ENCODE results near the gene SF1.

The SF1 gene

GRCh38 chr11:64723117-64723906 lies 55.0 kb downstream of the SF1 start, which contains the start of gene NRXN2:
NRXN2 (minus strand) TSS chr11:64723197; CDS start chr11:64713699, 9,498 bp downstream.
- DNase-seq, result peak; percentile 89

DNA sequence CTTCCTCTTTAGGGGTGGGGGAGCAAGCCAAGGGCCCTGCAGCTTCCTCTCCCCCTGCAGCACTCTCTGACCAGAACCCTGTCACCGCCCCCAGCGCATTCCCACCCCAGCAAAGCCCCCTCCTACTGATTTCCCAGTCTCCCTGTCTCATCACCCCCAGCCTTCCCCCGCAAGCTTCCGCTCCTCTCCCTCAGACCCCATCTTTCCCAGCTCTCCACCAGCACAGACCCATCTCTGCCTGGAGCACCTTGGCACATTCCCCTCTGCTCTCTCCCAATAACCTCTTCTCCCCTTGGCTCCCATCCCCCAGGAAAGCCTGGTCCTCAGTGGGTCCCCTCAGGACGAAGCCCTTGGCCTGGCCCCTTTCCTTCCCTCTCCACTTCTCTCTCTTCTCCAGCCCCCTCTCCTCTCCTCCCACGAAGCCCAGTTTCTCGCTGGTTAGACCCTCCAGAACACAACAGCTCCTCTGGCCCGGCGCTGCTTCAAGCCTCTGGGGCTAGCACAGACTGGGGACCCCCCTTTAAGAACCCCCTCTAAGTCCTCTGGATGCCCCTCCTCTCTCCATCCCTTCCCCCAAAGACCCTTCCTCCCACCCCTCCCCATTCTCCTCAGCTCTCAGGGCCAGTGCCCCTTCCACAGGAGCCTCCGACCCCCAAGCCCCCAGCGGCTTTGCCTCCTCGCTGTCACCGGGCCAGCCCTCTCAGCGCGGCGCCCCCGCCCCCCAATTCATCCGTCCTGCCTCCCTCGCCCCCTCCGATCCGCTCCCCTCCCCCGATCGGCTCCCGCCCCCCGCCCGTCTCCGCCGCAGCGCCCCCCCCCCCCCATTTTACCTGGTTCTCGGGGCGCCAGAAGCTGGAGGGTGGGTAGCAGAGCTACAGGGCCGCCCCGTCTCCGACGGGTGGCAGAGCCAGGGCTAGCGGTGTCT lies 55.9 kb downstream of the SF1 start:
- DNase-seq, result no peak

- no peak for DNase-seq
These were observed 57.0 kb downstream of the SF1 start for GRCh38 chr11:64721359-64721699.

- no peak for DNase-seq
These were observed 57.5 kb downstream of the SF1 start for GRCh38 chr11:64720640-64721358.

DNA sequence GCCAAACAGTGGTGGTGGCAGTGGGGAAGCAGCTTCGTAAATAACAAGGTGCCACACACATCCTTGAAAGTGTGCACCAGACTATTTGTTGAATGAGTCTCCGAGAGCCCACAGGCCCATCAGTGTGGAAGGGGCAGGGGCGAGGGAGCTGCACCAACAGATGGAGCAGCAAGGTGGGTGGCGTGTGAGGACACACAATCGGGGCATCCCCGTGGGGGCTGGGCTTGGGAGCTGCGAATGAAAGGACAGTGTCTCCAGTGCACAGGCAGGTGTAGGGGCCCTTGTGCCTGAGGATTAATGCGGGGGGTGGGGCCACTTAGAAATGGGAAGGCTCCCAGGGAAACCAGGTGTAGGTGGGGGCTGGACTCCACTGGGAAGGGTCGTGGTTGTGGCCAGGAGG lies 58.2 kb downstream of the SF1 start:
- DNase-seq, result no peak

DNA sequence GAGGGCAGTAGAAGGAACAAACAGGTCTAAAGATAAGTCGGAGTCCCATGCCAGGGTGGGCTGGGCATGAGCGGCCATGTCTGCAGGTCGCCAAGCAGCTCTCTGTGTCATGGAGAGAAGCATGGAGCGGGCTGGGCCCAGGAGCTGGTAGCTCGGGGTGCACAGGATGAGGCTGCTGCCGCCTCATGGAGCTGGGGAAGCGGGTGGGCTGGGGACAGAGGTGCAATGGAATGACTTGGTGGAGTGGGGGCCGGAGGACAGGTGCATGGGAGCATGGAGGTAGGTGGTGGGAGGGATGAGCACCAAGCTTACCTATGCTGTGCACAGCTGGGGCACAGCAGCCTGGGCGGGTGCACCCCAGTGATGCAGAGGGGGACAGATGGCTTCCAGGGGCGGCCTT lies 58.9 kb downstream of the SF1 start:
- no peak for DNase-seq

DNA sequence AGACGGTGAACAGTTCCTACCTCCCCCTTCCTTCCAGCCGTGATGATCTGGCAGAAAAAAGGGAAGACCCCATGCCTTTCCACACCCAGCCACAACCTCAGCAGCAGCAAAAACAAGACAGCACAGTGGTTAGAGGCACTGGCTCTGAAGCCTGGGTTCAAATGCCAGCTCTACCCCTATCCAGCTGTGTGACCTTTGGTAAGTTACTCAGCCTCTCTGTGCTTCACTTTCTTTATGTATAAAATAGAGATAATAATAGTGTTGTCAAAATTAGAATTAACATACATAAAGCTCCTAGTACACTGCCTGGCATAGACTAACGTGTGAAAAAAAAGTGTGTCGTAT lies 59.6 kb downstream of the SF1 start:
- no peak for DNase-seq

DNA sequence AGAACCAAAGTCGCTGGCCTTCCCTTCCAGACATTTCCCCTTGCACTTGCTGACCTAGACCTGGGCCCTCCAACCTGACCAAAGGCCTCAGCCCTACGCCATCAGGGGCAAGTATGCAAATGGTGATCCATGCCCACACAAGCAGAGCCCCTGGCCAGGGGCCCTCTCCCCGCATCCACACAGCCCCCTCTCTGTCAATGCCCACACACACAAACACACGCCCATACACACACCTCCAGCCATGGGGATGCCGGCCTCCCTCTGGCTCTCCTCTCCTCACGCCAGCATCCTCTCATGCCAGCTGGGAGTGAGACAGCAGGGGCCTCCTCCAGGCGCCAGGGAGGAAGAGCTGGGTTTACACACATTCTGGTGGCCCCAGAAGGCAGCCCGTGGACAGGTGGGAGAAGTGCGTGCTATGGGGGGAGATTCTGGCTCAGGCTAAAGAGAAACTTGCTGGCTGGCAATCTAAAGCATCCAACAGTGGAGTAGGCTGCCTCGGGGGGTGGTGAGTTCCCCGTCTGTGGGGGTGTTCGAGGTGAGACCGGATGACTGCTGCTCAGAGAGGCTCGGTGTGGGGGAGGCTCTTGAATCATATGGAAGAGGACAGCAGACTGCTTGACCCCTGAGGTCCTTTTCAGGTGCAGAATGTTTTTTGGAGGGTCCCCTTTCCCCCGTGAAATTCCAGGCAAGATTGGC lies 60.1 kb downstream of the SF1 start:
- no peak for DNase-seq

DNA sequence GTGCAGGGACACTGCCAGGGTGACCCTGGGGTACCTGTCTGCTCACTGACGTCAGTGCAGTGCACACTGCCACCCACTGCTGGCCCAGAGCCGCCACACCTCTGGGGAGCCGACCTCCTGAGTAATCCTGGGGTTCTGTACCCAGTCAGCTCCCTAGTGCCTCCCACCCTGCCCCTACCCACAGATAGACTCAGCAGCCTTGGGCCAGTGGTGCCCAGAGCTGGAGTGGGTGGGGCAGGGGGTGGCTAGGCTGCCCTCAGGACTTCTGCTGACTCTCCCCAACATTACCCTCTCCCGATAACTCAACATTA lies 61.1 kb downstream of the SF1 start:
- no peak for DNase-seq

DNA sequence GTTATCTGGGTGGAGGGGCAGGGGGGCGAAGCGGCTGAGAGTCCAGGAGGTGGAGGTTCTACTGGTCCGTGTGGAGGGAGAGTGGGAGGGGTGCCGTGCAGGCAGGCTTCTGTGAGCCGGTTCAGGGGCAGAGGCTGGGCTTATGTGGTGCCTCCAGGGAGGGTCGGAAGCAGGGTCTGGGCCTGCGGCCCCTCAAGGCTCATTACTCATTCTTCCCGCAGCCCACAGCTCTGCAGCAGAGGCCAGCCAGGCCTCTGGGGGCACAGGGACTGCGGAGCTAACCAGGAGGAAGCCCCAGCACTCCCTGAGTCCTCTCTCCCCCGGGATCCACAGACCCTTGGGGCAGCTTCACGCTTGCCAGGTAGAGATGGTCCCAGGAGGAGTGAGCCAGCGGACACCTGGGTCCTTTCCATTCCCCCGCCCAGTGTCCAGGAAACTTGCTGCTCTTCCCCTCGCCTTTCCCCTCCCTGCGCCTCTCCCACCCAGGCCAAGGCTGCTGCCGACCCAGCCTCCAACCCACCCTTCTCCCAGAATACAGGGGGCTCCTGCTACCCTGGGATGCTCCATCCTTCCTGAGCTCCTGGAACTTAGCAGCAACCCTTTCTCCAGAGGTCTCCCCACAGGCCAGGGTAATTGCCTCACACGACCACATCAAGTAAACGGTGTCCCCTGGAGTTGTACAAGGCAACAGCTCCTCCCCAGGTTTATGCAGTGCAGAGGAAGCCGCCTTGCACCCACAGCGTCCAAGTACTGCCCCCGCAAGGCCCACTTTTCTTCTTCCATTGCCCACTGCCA lies 61.7 kb downstream of the SF1 start:
- no peak for DNase-seq

DNA sequence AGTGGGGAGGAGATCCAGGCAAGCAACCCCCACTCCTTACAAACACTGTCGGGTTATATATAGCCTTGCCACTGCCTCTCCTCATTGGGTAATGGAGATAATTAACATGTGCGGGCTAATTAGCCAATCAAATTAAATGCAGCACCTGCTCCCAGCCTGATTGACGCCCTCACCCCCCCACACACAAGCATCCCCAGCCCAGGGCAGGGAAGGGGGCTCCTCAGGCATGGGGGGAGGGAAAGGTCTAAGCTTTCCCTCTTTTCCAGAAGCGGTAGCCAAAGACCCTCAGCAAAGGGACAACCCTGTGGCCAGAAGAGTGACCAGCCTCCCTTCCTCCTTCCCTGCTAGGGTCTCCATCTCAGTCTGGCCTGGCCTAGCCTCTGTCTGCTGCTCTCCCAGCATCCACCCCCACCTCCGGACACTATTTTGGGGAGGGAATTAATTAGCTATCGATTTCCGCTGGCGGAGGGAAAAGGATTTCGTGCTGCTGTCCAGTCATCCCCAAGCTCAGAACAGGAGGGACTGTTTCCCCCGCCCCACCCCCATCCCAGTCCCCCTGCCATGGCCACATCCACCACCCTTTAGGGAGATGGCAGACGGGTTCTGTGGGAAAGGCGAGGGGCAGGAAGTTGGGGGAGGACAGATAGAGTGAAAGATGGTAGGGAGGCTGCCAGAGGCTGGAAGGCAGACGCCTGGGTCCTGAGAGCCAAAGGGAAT lies 62.4 kb downstream of the SF1 start:
- DNase-seq, result no peak

DNA sequence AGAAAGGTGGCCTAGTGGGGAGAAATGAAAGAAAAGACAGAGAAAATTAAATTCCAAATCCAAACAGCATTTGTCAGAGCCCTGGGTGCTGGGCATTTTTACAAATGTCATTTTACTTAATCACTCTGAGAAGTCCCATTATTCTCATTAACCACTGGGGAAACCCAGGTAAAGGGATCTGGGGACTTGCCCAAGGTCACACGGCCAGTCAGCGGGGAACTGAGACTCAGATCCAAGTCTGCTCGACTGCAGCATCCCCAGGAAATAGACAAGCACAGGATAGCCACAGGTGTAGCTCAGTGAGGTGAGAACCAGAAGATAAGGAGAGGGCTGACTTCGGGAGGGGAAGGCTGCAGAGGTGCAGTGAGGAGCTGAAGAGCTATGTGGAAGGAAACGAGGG lies 63.2 kb downstream of the SF1 start:
- no peak for DNase-seq

DNA sequence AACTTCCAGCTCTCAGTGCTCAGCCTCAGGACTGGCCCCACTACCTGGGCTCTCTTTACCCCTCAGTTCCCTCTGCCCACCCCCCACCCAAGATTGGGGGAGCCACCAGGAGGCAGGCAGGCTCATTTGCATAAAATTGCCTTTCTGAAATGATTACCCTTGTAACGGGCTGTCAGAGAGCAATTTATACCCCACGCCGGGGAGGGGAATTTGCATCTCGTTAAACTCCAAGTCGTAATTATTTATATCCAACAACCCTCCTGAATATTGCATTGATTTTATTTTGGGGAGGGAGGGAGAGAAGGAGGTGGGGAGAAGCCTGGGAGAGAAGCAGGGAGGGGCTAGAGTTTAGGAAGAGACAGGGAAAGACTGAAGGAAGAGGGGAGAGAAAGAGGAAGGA lies 63.7 kb downstream of the SF1 start:
- no peak for DNase-seq
